PC-3 (cell line): ENCODE measurements around the gene PCNX2. TPM values are rescaled to one million over a fixed set of nuclear protein-coding genes. Genes with fewer than 3 reads are reported as not detected.

Experiments
- ATAC-seq: fragments of 200-7000 bp; cut with Tn5 transposase; 2 replicates; pipeline ENCODE4 v1.9.1; 2020; ENCODE audit warnings: mild to moderate bottlenecking, moderate library complexity
- BruUV-seq: library from RNA; stranded (reverse); fragments of 400-500 nt; replicated peaks from 2 replicates; lab custom pipeline; 2021; lab: Mats Ljungman, UMichigan
- CTCF ChIA-PET: fragments of 300-600 bp; sonication (Branson Sonifier 250); formaldehyde crosslinking; loops from one replicate; lab custom pipeline; 2022; ENCODE audit warnings: antibody characterized with exemption; lab: Charles Lee
- POLR2A ChIA-PET: fragments of 300-600 bp; sonication (Branson Sonifier 250); formaldehyde crosslinking; loops from one replicate; lab custom pipeline; 2022; ENCODE audit warnings: antibody characterized with exemption; ENCODE audit not compliant: unreplicated experiment; lab: Charles Lee
- DNase-seq: peaks from one replicate; pipeline ENCODE4 v3.0.0-alpha.2; 2015
- H2AFZ ChIP-seq: fragments of 300-600 bp; sonication (generic); 2 replicates; pipeline ENCODE4 v1.6.0; 2016; ENCODE audit warnings: antibody characterized with exemption, low read length
- H3F3A ChIP-seq: fragments of 300-600 bp; sonication (generic); one replicate; pipeline ENCODE4 v1.6.0; 2017; ENCODE audit warnings: antibody characterized with exemption, low read length, control low read depth, mild to moderate bottlenecking; ENCODE audit not compliant: unreplicated experiment
- H3K27ac ChIP-seq: fragments of 300-600 bp; sonication (generic); 2 replicates; pipeline ENCODE4 v1.5.1; 2016; ENCODE audit warnings: mild to moderate bottlenecking, low read length
- H3K27me3 ChIP-seq: fragments of 300-600 bp; sonication (generic); 2 replicates; pipeline ENCODE4 v1.6.1; 2016; ENCODE audit warnings: low read length, mixed read lengths
- H3K36me3 ChIP-seq: fragments of 300-600 bp; sonication (generic); 2 replicates; pipeline ENCODE4 v1.6.1; 2016; ENCODE audit warnings: low read depth, mixed run types, low read length, mixed read lengths
- H3K4me1 ChIP-seq: fragments of 300-600 bp; sonication (generic); 2 replicates; pipeline ENCODE4 v1.5.1; 2016; ENCODE audit warnings: low read length; ENCODE audit not compliant: insufficient read depth
- H3K4me2 ChIP-seq: fragments of 300-600 bp; sonication (generic); 2 replicates; pipeline ENCODE4 v1.6.0; 2016; ENCODE audit warnings: low read length
- H3K4me3 ChIP-seq: fragments of 300-600 bp; sonication (generic); 2 replicates; pipeline ENCODE4 v1.5.1; 2016; ENCODE audit warnings: mild to moderate bottlenecking, low read length, mixed read lengths
- H3K79me2 ChIP-seq: fragments of 300-600 bp; sonication (generic); 2 replicates; pipeline ENCODE4 v1.6.1; 2017; ENCODE audit warnings: low read length, mixed read lengths
- H3K9ac ChIP-seq: fragments of 300-600 bp; sonication (generic); 2 replicates; pipeline ENCODE4 v1.6.0; 2016; ENCODE audit warnings: mild to moderate bottlenecking, low read length
- H3K9me2 ChIP-seq: fragments of 300-600 bp; sonication (generic); replicated peaks from 2 replicates; pipeline ENCODE4 v1.6.1; 2016; ENCODE audit warnings: mixed run types, low read length, mixed read lengths
- H3K9me3 ChIP-seq: fragments of 300-600 bp; sonication (generic); 2 replicates; pipeline ENCODE4 v1.6.1; 2016; ENCODE audit warnings: low read length, mixed read lengths
- H4K20me1 ChIP-seq: fragments of 300-600 bp; sonication (generic); 2 replicates; pipeline ENCODE4 v1.6.1; 2016; ENCODE audit warnings: low read length, mixed read lengths
- CTCF ChIP-seq: fragments of 300-600 bp; sonication (generic); conservative IDR thresholded peaks from 2 replicates; pipeline ENCODE4 v1.5.1; 2017; ENCODE audit warnings: antibody characterized with exemption, low read depth, mild to moderate bottlenecking, low read length
- EZH2 ChIP-seq: fragments of 300-600 bp; sonication (generic); IDR thresholded peaks from one replicate; pipeline ENCODE4 v1.6.1; 2017; ENCODE audit warnings: antibody characterized with exemption, mild to moderate bottlenecking, low read length; ENCODE audit not compliant: unreplicated experiment
- EZH2phosphoT487 ChIP-seq: fragments of 300-600 bp; sonication (generic); IDR thresholded peaks from 2 replicates; pipeline ENCODE4 v1.6.1; 2018; ENCODE audit warnings: mild to moderate bottlenecking, antibody characterized with exemption, low read length, borderline replicate concordance
- intact Hi-C: fragments of 100-400 bp; cut with micrococcal nuclease; formaldehyde crosslinking; loops from 2 replicates; pipeline ENCODE4 v1.9.0; 2023
- total RNA-seq: library from RNA; depleted of rRNA; stranded (reverse); fragments of >200 nt; gene quantifications from 2 replicates; pipeline ENCODE4 v1.2.3, GENCODE V29; 2014

PCNX2 gene
- total RNA-seq, 1 experiment from 2014 or later, result 17.3 TPM

DNA sequence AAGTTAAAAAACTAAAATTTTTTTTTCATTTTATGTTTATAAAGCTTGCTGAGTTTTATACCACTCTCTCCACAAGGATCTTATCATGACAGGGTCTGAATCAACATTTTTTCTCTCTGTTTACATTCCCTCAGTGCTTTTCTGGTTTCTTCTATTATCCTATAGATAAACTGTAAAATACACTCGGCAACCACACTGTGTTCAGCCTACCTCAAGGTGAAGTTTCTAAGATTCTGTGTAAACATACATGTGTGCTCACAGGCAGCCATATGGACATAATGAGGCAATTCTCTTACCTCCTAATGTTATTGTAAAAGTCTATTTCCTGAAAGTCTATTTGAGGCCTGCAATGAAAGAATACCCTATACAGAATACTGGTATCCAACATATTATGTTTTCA is 230.5 kb downstream of the PCNX2 start:
- no peak for ATAC-seq

GRCh38 chr1:233063462-233063861 is 232.1 kb downstream of the PCNX2 start:
- BruUV-seq, result no TSS peak
- H3F3A ChIP-seq, result no peaks in the 10 kb centered on the region
- DNase-seq, result no peak
- H3K9me3 ChIP-seq, result no peaks in the 10 kb centered on the region
- CTCF ChIA-PET, result no interaction called here
- H3K79me2 ChIP-seq, result no peaks in the 10 kb centered on the region
- no peaks in the 10 kb centered on the region for H3K27me3 ChIP-seq
- intact Hi-C loops, result no loop called here
- no peak overlapping the region for H3K27ac ChIP-seq
- no peaks in the 10 kb centered on the region for H3K4me1 ChIP-seq
- no peak for TF ChIP-seq EZH2
- TF ChIP-seq EZH2phosphoT487, result no peak
- TF ChIP-seq CTCF, result no peak
- peaks cover 11% of the 10 kb centered on the region for H3K36me3 ChIP-seq
- no peak overlapping the region for H3K9ac ChIP-seq
- no peak overlapping the region for H2AFZ ChIP-seq
- POLR2A ChIA-PET, result interaction anchor here (0.5 kb wide), 1 partner anchor 11 kb away, joined by 3 read pairs; no protein-coding TSS in a partner anchor
- ATAC-seq, result no peak
- no peaks in the 10 kb centered on the region for H3K9me2 ChIP-seq
- H3K4me3 ChIP-seq, result no peak overlapping the region
- H4K20me1 ChIP-seq, result no peaks in the 10 kb centered on the region
- H3K4me2 ChIP-seq, result no peak overlapping the region

More for the DNA sequence above, 230.5 kb downstream of the PCNX2 start:
- Histone ChIP-seq H3K9me2 (no peaks in the 10 kb centered on the region), H3K27me3 (no peaks in the 10 kb centered on the region), H3K9me3 (no peaks in the 10 kb centered on the region), H2AFZ (no peak overlapping the region), H3K36me3 (peaks cover 11% of the 10 kb centered on the region), H3K9ac (no peak overlapping the region), H3K4me2 (no peak overlapping the region), H3K27ac (no peak overlapping the region), H3F3A (no peaks in the 10 kb centered on the region), H3K4me3 (no peak overlapping the region), H4K20me1 (no peaks in the 10 kb centered on the region), H3K79me2 (no peaks in the 10 kb centered on the region), H3K4me1 (no peaks in the 10 kb centered on the region)
- ChIA-PET POLR2A (no interaction called here), CTCF (no interaction called here)
- TF ChIP-seq EZH2phosphoT487 (no peak), CTCF (no peak), EZH2 (no peak)
- intact Hi-C loops, result no loop called here
- DNase-seq, result no peak
- BruUV-seq, result no TSS peak

- intact Hi-C loops, result no loop called here
- ATAC-seq, result no peak
- no peak overlapping the region for H3K4me2 ChIP-seq
Measured at GRCh38 chr1:233061265-233061664, 234.3 kb downstream of the PCNX2 start.

More at GRCh38 chr1:233061265-233061664, 234.3 kb downstream of the PCNX2 start:
- Histone ChIP-seq H3K9me3 (no peaks in the 10 kb centered on the region), H4K20me1 (no peaks in the 10 kb centered on the region), H3K79me2 (no peaks in the 10 kb centered on the region), H3K36me3 (peaks cover 8% of the 10 kb centered on the region), H3K4me1 (no peaks in the 10 kb centered on the region), H2AFZ (no peak overlapping the region), H3K9me2 (no peaks in the 10 kb centered on the region), H3K9ac (no peak overlapping the region), H3K27me3 (no peaks in the 10 kb centered on the region), H3K4me3 (no peak overlapping the region), H3F3A (no peaks in the 10 kb centered on the region), H3K27ac (no peak overlapping the region)
- TF ChIP-seq EZH2 (no peak), EZH2phosphoT487 (no peak), CTCF (no peak)
- BruUV-seq, result no TSS peak
- ChIA-PET CTCF (interaction anchor here (0.7 kb wide), 1 partner anchor 14 kb away, joined by 3 read pairs; no protein-coding TSS in a partner anchor), POLR2A (interaction anchor here (0.6 kb wide), 1 partner anchor 466 kb away, joined by 3 read pairs; no protein-coding TSS in a partner anchor)
- no peak for DNase-seq
